Osteoblast (primary cell): Measurements from ENCODE around the gene TSPYL4. TPM values are rescaled to one million over a fixed set of nuclear protein-coding genes. Genes with fewer than 3 reads are reported as not detected.

ENCODE experiments used
- DNase-seq: peaks from one replicate; pipeline ENCODE4 v3.0.0; 2011; ENCODE audit warnings: low spot score, mixed read lengths; ENCODE audit not compliant: insufficient read length; ENCODE audit errors: missing footprints
- H2AFZ ChIP-seq: 2 replicates; pipeline ENCODE4 v1.6.0; 2011; ENCODE audit warnings: mild to moderate bottlenecking, low read length
- H3K27ac ChIP-seq: 2 replicates; pipeline ENCODE4 v1.5.1; 2011; ENCODE audit warnings: mild to moderate bottlenecking, low read depth, low read length, moderate library complexity
- H3K27me3 ChIP-seq: 2 replicates; pipeline ENCODE4 v1.6.0; 2012; ENCODE audit warnings: mild to moderate bottlenecking, control low read depth, inconsistent platforms, low read length, moderate library complexity; ENCODE audit not compliant: insufficient read depth
- H3K36me3 ChIP-seq: 2 replicates; pipeline ENCODE4 v1.5.1; 2011; ENCODE audit warnings: mild to moderate bottlenecking, low read length, control low read depth, moderate library complexity; ENCODE audit not compliant: insufficient read depth
- H3K4me1 ChIP-seq: 2 replicates; pipeline ENCODE4 v1.5.1; 2011; ENCODE audit warnings: mild to moderate bottlenecking, low read length, control low read depth, moderate library complexity; ENCODE audit not compliant: insufficient read depth
- H3K4me2 ChIP-seq: 2 replicates; pipeline ENCODE4 v1.6.0; 2011; ENCODE audit warnings: mild to moderate bottlenecking, low read length; ENCODE audit not compliant: insufficient read depth
- H3K4me3 ChIP-seq: fragments of 200-600 bp; sonication (generic); 3 replicates; pipeline ENCODE4 v1.5.1; 2012; ENCODE audit warnings: mild to moderate bottlenecking, low read length, inconsistent platforms; ENCODE audit not compliant: insufficient read depth
- H3K79me2 ChIP-seq: 2 replicates; pipeline ENCODE4 v1.6.0; 2012; ENCODE audit warnings: mild to moderate bottlenecking, low read length, control low read depth, inconsistent platforms; ENCODE audit not compliant: insufficient read depth
- H3K9me3 ChIP-seq: 2 replicates; pipeline ENCODE4 v1.5.1; 2011; ENCODE audit warnings: low read depth, low read length, control low read depth
- H4K20me1 ChIP-seq: 2 replicates; pipeline ENCODE4 v1.6.0; 2012; ENCODE audit warnings: mild to moderate bottlenecking, low read length, control low read depth; ENCODE audit not compliant: insufficient read depth
- total RNA-seq: library from RNA; depleted of rRNA; stranded (reverse); fragments of >200 nt; gene quantifications from 2 replicates; pipeline ENCODE4 v1.2.3, GENCODE V29; 2012
- TF ChIP-seq, protein P1 (sequence below): IDR thresholded peaks from 2 replicates; pipeline ENCODE4 v1.5.1; 2011; ENCODE audit warnings: mild to moderate bottlenecking, low read depth, low read length, moderate library complexity; ENCODE audit errors: extremely low read depth

TSPYL4 gene
- total RNA-seq = 23.9 and 24.6 TPM in 2 replicates

DNA sequence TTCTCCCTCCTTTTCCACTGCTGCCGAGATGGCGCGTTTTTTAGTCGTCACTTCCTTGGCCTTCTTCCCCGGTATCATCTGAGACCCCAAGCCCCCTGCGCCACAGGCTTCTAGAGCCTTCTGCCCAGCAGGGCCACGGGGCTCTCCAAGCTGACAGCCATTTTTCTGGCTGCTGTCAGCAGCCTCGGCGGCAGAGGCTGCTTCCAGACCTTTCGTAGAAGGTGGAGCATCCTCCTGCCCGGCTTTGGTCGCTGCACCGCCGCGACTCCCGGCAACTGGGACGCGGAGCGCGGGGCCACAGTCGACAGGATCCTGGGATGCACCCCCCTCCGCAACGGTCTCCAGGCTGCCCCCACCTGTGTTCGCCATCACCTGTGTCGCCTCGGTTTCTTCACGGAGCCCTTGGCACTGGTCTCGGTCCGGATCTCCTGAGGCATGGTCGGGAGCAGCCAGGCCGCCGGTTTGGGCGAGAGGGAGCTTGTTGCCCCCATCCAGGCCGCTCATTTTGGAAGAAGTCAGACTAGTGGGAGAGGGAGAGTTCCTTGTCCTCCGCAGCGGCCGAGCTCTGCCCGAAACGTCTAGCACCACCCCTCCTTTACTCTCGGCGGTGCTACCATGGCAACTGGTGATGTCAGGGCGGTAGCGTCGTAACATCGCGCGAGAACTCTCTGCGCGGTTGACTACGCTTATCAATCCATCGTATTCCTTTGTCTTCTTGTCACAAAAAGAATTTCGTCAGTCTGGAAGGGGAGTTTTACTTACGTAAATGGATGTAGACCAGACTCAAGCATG, at the start of gene TSPYL4:
Gene TSPYL4, minus strand, starts transcription at position 571 of the 792 bp plus-strand sequence. Its CDS starts 67 bp downstream, at position 504.
- DNase-seq = peak; percentile 93
- H3K4me2 ChIP-seq = peak within 1 kb of the TSS; percentile 89
- H3K27me3 ChIP-seq = no peaks in the 10 kb centered on the region
- H3K27ac ChIP-seq = peak within 1 kb of the TSS; percentile 97
- TF ChIP-seq, protein P1, sequence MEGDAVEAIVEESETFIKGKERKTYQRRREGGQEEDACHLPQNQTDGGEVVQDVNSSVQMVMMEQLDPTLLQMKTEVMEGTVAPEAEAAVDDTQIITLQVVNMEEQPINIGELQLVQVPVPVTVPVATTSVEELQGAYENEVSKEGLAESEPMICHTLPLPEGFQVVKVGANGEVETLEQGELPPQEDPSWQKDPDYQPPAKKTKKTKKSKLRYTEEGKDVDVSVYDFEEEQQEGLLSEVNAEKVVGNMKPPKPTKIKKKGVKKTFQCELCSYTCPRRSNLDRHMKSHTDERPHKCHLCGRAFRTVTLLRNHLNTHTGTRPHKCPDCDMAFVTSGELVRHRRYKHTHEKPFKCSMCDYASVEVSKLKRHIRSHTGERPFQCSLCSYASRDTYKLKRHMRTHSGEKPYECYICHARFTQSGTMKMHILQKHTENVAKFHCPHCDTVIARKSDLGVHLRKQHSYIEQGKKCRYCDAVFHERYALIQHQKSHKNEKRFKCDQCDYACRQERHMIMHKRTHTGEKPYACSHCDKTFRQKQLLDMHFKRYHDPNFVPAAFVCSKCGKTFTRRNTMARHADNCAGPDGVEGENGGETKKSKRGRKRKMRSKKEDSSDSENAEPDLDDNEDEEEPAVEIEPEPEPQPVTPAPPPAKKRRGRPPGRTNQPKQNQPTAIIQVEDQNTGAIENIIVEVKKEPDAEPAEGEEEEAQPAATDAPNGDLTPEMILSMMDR = no peak
- H3K4me1 ChIP-seq = peaks cover 45% of the 10 kb centered on the region
- peaks cover 59% of the 10 kb centered on the region for H3K79me2 ChIP-seq
- H4K20me1 ChIP-seq = no peaks in the 10 kb centered on the region
- peak within 1 kb of the TSS; percentile 99 for H3K4me3 ChIP-seq
- no peaks in the 10 kb centered on the region for H3K9me3 ChIP-seq
- peak within 1 kb of the TSS; percentile 96 for H2AFZ ChIP-seq
- H3K36me3 ChIP-seq = peaks cover 4% of the 10 kb centered on the region

DNA sequence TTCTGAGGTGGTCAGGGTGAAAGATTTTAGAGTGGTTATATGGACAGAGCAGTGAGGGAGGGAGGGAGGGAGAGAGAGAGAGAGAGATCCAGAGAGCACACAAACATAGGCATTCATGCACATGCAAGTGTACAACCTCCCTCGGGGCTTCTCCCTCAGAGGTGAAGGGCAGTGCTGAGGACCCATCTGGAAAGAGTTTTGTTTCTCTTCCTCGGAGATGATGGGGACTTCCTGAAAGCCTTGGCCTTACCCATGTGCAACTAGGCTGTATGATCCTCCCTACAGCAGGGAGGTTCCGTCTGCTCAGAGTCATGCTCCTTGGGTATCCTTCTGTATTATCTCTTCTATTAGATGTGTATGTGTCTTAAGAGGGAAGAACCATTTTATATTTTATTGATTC, 47.2 kb upstream of the TSPYL4 start:
- Histone ChIP-seq H4K20me1 (no peaks in the 10 kb centered on the region), H3K4me2 (no peak overlapping the region), H2AFZ (no peak overlapping the region), H3K9me3 (peaks cover 2% of the 10 kb centered on the region), H3K79me2 (no peaks in the 10 kb centered on the region), H3K36me3 (no peaks in the 10 kb centered on the region), H3K4me3 (no peak overlapping the region), H3K27ac (no peak overlapping the region), H3K4me1 (no peaks in the 10 kb centered on the region), H3K27me3 (no peaks in the 10 kb centered on the region)
- TF ChIP-seq, protein P1 = no peak
- DNase-seq = no peak

DNA sequence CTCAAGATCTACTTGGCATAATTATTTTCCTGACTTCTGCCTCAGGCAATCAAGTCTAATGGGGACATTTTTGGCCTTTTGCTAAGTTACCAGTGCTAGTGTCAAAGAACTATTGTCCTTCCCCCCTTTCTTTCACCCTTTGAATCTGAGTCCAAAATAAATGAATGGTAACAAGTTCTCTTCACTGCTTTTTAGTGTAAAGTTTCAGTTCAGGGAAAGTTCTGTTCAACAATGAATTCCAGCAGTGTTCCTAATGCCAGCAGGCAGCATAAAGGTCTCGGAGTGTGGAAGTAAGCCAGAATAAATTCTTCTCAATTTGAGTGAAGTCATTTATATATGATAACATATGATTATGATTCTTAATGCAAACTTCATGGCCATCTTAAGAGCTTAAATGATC, 46.7 kb upstream of the TSPYL4 start:
- no peak overlapping the region for H3K27ac ChIP-seq
- no peak for DNase-seq
- H3K9me3 ChIP-seq = peaks cover 2% of the 10 kb centered on the region
- H3K27me3 ChIP-seq = no peaks in the 10 kb centered on the region
- H3K4me3 ChIP-seq = no peak overlapping the region
- TF ChIP-seq, protein P1 = no peak
- H4K20me1 ChIP-seq = no peaks in the 10 kb centered on the region
- H3K36me3 ChIP-seq = no peaks in the 10 kb centered on the region
- no peaks in the 10 kb centered on the region for H3K79me2 ChIP-seq
- H3K4me1 ChIP-seq = no peaks in the 10 kb centered on the region
- no peak overlapping the region for H3K4me2 ChIP-seq
- H2AFZ ChIP-seq = no peak overlapping the region

DNA sequence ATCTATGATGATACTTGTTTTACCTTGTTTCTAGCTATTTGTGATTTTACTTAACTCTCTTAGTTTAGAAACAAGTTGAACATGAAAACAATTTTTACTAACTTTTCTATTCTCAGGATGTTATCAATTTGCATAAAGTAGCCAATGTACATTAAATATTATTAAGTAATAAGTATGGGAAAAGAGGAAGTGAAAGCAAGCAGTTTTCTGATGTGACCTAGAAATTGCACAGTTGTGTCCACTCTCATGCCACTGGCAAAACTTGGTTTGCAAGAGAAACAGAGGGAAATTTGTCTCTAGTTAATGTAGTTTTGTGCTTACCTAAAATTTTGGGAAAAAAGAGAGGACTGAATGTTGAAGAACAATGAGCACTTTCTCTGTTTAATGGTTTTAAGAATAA, 45.1 kb upstream of the TSPYL4 start:
- Histone ChIP-seq H3K4me3 (no peak overlapping the region), H3K4me2 (no peak overlapping the region), H2AFZ (no peak overlapping the region), H3K27me3 (no peaks in the 10 kb centered on the region), H3K36me3 (no peaks in the 10 kb centered on the region), H3K4me1 (no peaks in the 10 kb centered on the region), H4K20me1 (no peaks in the 10 kb centered on the region), H3K79me2 (no peaks in the 10 kb centered on the region), H3K9me3 (peaks cover 2% of the 10 kb centered on the region), H3K27ac (no peak overlapping the region)
- DNase-seq = no peak
- TF ChIP-seq, protein P1 = no peak
